Hepatic stellate cell (primary cell): ENCODE data around the gene HBB.
"Not testable (repeated sequence)": the region's sequence is repeated elsewhere in the genome, so short reads cannot be mapped to it uniquely, and the experiment has no call there.

Experiments
- DNase-seq: peaks from one replicate; pipeline ENCODE4 v3.0.0; 2011; ENCODE audit warnings: low spot score

The HBB gene

DNA sequence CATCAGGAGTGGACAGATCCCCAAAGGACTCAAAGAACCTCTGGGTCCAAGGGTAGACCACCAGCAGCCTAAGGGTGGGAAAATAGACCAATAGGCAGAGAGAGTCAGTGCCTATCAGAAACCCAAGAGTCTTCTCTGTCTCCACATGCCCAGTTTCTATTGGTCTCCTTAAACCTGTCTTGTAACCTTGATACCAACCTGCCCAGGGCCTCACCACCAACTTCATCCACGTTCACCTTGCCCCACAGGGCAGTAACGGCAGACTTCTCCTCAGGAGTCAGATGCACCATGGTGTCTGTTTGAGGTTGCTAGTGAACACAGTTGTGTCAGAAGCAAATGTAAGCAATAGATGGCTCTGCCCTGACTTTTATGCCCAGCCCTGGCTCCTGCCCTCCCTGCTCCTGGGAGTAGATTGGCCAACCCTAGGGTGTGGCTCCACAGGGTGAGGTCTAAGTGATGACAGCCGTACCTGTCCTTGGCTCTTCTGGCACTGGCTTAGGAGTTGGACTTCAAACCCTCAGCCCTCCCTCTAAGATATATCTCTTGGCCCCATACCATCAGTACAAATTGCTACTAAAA, at the start of gene HBB:
HBB (minus strand) TSS at position 340 of the 579 bp plus-strand sequence; CDS start at position 290, 50 bp downstream.
- DNase-seq: no peak

DNA sequence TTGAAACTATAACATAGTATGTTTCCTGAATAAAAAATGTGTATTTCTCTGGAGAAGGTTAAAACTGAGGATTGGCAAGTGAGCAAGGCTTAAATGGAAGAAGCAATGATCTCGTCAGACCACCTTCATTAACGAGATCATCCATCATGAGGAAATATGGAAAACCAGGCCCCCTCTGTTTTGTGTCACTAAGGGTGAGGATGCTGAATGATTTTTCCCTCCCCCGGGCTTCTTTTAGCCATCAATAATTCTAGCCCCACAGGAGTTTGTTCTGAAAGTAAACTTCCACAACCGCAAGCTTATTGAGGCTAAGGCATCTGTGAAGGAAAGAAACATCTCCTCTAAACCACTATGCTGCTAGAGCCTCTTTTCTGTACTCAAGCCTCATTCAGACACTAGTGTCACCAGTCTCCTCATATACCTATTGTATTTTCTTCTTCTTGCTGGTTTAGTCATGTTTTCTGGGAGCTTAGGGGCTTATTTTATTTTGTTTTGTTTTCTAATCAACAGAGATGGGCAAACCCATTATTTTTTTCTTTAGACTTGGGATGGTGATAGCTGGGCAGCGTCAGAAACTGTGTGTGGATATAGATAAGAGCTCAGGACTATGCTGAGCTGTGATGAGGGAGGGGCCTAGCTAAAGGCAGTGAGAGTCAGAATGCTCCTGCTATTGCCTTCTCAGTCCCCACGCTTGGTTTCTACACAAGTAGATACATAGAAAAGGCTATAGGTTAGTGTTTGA, 48.7 kb upstream of the HBB start:
- DNase-seq: no peak

DNA sequence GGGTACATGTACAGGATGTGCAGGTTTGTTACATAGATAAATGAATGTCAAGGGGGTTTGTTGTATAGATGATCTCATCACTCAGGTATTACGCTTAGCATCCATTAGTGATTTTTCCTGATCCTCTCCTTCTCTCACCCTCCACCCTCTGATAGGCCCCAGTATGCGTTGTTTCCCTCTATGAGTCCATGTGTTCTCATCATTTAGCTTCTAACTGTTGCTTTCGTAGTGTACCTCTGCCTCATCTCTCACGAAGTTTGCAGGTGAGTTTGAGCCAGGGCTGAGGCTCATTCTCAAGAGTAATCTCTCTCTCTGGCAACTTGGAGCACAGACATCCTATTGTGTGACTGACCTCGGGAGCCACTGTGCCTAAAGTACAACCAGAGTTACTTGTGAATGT, 47.5 kb upstream of the HBB start:
- no peak for DNase-seq

DNA sequence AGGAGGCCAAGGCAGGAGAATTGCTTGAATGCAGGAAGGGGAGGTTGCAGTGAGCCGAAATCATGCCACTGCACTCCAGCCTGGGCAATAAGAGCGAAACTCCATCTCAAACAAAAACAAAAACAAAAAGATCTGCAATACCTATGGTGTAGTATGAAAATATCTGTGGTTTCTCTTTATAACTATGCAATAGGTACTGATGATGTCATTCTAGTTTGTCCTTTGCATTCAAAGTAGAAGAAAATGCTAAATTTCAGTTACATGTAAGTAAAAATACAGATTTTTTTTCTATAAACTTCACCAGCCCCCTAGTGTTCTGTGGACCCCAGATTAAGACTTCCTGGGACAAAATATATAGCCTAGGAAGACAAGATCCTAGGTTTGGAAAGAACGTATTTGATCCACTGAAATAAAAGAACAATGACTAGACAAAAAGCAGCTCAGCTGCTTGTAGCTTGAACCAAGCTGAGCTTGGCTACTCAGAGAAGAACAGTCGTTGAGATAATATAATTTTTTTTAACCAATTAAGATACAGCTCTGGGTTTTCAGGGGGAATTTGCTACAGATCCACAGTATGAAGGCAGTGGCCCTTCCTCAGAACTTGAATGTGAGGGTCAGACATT, 45.6 kb upstream of the HBB start:
- DNase-seq: no peak

DNA sequence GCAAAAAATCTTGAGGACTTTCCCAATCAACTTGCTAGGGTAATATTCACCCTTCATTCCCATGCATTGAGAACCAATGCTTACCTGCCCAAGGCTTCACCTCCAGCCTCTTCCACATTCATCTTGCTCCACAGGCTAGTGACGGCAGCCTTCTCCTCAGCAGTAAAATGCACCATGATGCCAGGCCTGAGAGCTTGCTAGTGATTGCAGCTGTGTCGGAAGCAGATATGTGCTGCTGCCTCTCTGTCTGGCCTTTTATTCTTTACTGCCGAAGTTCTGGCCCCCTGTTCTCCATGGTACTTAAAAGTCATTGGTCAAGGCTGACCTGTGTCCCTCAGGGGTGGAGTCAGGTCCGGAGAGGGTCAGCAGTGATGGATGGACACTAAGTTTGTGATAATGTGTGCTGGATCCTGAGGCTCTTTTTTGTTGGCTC, 42.9 kb upstream of the HBB start, which contains the start of gene HBE1:
HBE1 (minus strand) TSS at position 231 of the 433 bp plus-strand sequence; CDS start at position 176, 55 bp downstream.
- no peak for DNase-seq

DNA sequence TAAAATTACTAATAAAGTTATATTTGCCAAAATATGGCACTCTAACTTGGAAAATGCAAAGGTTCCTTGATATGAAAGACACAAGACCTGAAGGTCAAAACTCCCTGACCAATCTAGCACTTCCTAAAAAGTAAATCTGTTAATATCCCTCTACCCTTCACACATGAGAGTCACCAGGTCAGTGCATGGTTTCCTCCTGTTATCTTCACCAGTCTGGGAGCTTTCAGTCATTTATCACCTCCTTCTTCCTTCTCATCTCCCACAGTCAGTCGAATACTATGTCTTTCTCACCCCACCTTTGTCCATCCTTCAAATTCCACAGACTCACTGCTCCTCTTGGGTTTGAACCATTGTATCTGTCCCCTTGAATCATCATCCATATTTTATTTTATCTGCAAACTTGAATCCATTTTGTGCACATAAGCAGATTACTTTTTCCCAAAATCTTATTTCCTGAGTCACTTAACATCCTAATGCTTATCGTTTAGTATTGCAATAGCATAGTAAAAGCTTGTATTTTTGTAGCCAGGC, 40.2 kb upstream of the HBB start:
- no peak for DNase-seq

DNA sequence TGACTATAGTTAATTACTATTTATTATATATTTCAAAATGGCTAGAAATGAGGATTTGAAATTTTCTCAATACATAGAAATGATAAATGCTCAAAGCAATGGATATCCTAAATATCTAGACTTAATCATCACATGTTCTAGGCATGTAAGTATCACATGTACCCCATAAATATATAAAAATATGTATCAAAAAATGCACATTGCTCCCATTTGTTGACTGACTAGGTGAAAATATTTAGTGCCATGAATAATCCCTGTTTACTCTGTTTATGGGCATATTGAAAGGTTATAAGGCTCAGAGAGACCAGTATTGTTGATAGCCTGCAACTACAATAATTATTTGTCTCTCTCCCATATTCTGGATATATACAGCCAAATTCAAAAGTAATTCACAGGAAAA, 39.7 kb upstream of the HBB start:
- DNase-seq: no peak

DNA sequence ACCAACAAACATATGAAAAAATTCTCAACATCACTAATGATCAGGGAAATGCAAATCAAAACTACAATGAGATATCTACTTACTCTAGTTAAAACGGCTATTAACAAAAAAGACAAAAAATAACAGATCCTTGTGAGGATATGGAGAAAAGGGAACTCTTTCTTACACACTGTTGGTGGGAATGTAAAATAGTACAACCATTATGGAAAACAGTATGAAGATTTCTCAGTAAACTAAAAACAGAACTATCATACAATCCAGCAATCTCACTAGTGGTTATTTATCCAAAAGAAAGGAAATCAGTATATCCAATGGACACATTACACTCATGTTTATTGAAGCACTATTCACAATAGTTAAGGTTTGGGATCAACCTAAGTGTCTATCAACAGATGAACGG, 39.0 kb upstream of the HBB start:
- DNase-seq: no peak

DNA sequence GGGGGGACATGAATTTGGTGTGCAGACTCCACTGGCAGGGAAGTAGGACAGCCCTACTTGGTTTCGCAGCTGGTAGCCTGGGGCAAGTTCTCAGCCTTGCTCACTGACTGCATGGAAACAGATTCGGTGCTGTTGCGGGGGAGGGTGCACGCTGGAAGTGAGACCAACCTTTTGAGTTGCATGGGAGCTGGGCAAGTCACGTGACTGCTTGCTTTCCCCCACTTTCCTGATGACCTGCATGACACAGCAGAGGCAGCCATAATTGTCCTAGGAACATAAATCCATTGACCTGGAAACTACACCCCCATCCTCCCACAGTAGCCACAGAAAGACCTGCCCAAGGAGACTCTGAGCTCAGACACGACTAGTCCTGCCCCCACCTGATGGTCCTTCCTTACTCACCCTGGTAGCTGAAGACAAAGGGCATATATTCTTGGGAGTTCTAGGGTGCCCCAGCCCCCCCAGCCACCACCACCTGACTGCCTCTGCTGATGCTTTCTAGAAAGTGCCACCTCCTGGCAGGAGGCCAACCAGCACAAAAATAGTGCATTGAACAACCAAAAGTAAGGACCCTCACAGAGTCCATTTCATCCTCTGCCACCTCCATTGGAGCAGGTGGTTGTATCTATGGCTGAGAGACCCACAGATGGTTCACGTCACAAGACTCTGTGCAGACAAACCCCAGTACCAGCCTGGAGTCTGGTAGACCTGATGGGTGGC, 31.8 kb upstream of the HBB start:
- DNase-seq: no peak

DNA sequence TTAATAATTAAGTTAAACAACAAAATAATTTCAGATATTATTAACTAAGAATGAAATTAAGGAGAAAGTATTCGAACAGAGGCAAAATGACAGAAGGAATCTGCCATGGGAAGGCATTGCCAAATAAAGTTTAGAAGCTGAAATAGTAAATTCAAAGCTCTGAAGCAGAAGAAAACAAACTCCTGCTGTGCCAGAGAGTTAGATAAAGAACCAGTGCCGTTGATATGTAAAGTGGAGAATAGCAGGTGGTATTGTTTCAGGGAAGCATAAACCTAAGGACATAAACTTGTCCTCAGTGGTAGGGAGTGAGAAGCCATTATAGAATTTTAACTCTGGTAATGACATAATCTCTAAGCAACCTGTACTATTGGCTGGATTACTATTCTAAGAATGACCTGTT, 30.4 kb upstream of the HBB start:
- no peak for DNase-seq

DNA sequence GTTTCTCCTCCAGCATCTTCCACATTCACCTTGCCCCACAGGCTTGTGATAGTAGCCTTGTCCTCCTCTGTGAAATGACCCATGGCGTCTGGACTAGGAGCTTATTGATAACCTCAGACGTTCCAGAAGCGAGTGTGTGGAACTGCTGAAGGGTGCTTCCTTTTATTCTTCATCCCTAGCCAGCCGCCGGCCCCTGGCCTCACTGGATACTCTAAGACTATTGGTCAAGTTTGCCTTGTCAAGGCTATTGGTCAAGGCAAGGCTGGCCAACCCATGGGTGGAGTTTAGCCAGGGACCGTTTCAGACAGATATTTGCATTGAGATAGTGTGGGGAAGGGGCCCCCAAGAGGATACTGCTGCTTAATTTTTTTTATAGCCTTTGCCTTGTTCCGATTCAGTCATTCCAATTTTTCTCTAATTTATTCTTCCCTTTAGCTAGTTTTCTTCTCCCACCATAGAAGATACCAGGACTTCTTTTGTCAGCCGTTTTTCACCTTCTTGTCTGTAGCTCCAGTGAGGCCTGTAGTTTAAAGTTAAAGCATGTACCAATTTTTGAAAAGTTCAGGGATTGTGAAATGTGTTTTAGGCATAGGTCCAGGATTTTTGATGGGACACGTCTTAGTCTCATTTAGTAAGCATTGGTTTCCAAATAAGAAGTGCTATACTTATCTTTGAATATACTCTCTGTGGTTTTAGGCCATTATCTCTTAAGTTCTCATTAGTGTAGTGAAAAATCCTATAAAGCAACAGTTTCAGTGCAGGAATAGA, 28.0 kb upstream of the HBB start, which contains the start of gene HBG2:
HBG2 (minus strand) TSS at position 136 of the 768 bp plus-strand sequence; CDS start at position 83, 53 bp downstream.
- not testable (repeated sequence) for DNase-seq

DNA sequence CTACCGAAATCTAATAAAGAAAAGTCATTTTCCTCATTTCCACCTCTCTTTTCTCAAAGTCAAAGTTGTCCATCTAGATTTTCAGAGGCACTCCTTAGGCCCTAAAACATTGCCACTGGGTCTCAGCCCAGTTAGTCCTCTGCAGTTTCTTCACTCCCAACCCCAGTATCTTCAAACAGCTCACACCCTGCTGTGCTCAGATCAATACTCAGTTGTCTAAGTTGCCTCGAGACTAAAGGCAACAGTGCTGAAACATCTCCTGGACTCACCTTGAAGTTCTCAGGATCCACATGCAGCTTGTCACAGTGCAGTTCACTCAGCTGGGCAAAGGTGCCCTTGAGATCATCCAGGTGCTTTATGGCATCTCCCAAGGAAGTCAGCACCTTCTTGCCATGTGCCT, 27.2 kb upstream of the HBB start:
- DNase-seq: not testable (repeated sequence)

DNA sequence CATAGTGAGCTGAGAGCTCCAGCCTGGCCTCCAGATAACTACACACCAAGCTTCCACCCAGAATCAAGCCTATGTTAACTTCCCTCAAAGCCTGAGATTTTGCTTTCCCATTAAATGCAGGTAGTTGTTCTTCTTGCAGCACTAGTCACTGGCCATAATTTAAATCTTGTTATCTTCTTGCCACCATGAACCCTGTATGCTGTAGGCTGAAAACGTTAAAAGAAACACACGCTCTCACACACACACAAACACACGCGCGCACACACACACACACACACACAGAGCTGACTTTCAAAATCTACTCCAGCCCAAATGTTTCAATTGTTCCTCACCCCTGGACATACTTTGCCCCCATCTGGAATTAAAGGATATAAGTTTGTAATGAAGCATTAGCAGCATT, 26.6 kb upstream of the HBB start:
- not testable (repeated sequence) for DNase-seq

DNA sequence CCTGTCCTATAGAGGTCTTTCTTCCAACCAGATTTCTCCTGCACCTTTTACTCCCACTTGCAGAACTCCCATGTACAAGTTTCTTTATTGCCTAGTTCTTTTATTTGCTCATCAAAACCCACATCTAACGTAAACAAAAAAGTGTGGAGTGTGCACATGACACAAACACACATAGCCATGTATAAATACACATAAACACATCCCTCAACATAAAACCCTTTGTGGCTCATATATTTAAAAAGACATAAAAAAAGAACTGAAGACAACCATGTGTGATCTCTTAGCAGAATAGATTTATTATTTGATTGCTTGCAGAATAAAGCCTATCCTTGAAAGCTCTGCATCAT, 26.0 kb upstream of the HBB start:
- DNase-seq: no peak

DNA sequence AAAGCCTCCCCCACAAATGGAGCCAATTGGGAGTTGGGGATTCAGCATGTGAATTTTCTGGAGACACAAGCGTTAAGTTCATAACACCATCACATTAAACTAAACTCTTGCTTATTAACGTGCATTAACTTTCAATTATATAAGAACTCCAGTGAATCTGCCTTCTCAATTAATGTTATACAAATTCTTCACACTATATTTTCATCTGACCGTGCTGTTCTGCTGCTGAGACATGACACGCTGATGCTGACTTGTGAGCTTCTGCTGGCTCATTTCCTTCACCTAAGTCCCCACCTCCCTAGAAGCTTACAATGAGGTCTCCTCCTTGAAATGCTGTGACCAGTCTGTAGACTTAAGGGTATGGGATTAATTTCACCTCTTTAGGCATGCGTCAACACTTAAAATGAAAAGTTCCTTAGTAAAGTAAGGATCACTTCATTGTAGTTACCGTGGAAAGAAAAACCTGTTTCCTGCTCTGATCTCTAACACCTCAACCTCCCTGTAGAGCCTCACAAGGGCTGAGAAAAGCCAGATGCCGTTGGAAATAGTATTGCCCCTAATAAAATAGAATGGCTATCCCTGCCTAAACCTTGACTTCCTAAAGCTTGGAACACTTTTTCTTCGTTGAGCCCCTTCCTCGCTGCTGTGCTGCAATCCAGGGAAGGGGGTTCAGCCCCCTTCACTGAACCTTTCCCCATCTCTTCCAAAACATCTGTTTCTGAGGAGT, 25.5 kb upstream of the HBB start:
- no peak for DNase-seq

DNA sequence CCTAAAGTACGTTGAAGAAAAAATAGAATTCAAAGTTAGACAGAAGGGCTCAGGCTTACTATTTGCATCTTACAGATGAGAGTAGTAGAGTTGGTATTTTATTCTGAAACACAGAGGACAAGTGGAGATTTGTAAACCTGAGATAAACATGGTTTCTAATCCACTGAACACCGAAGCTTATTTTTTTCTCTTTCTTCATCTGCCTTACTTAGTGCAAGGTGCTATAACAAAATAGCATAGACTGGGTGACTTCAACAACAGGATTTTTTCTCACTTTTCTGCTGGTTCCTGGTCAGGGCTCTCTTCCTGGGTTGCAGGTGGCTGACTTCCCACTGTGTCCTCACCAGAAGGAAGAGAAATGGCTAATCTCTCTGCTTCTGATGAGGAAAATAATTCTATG, 24.9 kb upstream of the HBB start:
- DNase-seq: no peak

DNA sequence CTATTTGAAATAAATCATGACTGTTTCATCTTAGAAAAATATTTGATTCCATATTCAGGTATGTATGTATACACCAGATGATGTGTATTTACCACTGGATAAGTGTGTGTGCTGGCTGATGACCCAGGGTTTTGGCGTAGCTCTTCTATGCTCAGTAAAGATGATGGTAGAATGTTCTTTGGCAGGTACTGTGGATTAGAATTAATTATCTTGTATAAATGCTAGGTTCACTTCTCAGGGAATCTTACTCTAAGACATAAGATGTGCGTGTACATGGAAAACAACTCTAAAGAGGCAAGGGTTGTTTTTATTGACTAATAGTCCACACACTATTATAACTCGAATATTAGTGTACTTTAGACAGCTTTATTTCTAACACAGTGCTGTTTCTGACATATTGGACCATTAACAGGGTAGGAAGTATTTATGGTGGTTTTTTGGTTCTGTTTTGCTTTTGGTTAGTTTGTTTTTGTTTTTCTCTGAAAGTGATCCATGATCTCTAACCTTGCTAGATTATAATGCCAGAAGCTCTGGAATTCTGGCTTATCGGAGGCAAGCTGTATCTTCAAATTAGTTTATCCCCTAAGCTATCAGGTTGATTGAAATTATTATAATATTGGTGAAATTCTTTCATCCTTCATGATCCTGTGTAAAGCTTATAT, 23.8 kb upstream of the HBB start:
- no peak for DNase-seq

DNA sequence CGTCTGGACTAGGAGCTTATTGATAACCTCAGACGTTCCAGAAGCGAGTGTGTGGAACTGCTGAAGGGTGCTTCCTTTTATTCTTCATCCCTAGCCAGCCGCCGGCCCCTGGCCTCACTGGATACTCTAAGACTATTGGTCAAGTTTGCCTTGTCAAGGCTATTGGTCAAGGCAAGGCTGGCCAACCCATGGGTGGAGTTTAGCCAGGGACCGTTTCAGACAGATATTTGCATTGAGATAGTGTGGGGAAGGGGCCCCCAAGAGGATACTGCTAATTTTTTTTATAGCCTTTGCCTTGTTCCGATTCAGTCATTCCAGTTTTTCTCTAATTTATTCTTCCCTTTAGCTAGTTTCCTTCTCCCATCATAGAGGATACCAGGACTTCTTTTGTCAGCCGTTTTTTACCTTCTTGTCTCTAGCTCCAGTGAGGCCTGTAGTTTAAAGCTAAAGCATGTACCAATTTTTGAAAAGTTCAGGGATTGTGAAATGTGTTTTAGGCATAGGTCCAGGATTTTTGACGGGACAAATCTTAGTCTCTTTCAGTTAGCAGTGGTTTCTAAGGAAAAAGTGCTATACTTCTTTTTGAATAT, 23.0 kb upstream of the HBB start, which contains the start of gene HBG1:
HBG1 (minus strand) TSS at position 51 of the 590 bp plus-strand sequence. CDS start 53 bp downstream, outside the sequence.
- DNase-seq: not testable (repeated sequence)

DNA sequence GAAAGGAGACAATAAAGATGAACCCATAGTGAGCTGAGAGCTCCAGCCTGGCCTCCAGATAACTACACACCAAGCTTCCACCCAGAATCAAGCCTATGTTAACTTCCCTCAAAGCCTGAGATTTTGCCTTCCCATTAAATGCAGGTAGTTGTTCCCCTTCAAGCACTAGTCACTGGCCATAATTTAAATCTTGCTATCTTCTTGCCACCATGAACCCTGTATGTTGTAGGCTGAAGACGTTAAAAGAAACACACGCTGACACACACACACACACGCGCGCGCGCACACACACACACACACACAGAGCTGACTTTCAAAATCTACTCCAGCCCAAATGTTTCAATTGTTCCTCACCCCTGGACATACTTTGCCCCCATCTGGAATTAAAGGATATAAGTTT, 21.6 kb upstream of the HBB start:
- not testable (repeated sequence) for DNase-seq
